NCI-H2227 (cell line): ENCODE measurements around the gene PAN3.

Source experiments
- DNase-seq: peaks from one replicate; lab custom pipeline; 2025; ENCODE audit not compliant: unreplicated experiment; lab: John Stamatoyannopoulos, UW

PAN3 gene

GRCh38 chr13:28299916-28300315 lies 161.6 kb downstream of the PAN3 start:
- no peak for DNase-seq

DNA sequence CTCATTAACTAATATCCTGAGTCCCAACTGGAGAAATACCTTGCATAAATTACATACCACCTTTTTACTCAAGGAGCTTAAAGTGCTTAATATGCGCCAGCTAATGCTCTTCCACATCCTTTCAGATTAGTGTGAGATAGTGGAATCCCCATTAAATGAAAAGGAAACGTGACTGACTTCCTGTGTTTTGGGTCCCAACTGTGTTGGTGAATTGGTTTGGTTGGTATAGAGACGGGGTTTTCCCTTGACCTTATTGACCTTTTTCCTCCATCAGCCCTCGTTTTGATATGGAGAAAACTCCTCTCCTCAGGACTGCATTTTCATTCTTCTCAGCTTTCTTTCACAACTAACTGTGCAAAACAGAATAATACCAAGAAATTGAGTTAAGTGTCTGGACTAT lies 163.5 kb downstream of the PAN3 start:
- no peak for DNase-seq

DNA sequence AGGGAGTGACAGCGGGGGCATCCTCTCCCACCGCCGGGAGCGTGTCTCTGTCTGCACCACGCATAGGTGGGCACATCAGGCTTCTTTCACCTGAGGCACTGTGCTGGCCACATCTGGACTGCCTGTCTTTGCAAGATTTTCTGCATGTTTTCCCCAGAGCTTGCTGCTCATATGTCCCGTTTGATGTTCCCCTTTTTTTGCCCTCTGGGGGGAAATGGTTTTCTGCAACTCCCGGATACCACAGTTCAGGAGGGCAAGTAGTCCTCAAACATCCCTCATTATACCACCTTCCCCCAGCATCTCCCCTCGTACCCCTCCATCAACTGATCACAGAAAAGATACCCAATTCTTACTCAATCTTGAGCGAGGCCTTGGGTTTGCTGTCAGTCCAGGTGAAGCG lies 168.0 kb downstream of the PAN3 start:
- DNase-seq = no peak

DNA sequence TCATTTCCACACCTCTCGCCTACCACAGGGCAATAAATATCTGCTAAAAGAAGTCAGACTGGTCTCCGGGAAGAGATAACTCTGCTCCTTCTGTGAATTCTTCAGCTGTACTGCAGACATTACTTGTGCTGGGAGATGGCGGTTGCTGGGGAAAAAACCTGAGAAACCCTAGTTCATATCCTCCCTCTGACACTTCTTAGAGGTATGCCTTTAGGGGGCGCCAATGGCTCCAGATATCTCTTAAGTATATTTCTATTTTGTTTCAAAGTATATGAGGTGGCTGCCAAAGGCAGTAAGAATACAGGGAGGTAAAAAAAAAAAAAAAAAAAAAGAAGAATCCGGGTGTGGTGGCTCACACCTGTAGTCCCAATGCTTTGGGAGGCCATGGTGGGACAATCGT lies 175.2 kb downstream of the PAN3 start:
- DNase-seq = no peak

DNA sequence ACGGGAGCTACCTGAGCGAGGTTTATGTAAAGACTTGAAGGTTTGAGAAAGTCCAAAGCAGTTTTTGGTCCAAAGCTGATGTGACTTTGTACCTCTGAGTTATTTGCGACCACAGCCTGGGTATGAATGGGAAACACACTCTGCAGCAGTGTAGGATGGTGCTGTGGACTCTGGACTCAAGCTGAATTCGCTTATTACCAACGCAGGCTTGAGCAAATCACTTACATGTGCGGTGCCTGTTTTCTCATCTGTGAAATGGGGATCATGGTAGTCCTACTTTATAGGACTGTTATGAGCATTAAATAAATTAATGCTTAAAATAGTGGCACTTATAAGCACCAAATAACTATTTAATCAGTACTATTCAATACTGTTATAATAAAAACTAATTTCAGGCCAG lies 176.5 kb downstream of the PAN3 start:
- DNase-seq = no peak

- no peak for DNase-seq
These were observed 177.8 kb downstream of the PAN3 start for GRCh38 chr13:28316129-28316528.

DNA sequence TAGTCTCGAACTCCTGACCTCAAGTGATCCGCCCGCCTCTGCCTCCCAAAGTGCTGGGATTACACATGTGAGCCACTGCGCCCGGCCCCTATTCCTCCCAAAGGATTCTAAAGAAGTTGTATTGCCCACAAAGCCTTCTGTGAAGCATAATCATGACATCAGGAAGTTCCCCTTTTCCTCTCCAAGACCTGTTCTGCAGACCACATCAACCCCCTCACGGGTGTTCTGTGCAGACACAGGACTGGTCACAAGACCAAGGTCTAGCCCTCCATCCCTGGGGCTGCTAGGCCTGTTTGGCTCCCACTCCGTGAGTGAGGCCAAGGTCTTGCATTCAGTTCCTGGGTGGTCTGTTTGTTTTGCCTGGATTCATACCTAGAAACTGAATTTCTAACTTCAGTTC lies 178.5 kb downstream of the PAN3 start:
- no peak for DNase-seq

DNA sequence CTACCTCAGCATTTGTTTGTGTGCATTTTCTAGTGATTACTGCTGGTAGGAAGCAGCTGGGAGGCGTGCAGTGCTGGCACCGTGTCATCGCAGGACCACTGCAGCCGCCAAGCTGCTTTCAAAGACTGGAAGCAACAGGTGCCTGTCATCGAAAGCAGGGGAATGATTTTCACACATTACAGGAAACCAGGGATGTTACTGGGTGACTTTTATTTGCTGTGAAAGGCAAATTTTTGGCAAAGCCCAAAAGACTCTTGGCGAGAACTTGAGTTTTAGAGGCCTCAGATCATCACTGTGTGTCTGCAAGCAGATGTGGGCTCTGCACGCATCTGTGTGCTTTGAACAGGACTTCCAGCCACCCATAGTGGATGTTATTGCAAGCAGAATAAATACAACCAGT lies 180.2 kb downstream of the PAN3 start:
- DNase-seq = no peak

DNA sequence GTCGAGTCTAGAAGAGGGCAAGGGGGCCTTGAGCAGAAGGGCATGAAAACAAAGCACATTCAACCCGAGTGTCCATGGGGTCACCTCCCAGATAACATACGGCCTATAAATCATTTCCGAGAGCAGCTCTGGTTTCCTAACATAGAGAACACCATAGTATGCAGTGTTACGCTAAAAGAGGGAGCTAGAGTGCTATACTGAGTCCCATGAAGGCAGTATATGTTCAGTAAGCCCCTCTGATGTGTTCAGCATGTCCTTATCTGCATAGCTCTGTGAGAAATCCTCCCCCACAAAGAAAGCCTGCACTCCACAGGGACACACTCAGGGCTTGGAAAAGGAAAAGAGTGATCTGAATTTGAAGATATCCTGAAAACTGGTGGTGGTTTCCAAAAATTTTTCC lies 181.2 kb downstream of the PAN3 start:
- DNase-seq = no peak

- no peak for DNase-seq
These were observed 181.9 kb downstream of the PAN3 start for GRCh38 chr13:28320209-28320608.

GRCh38 chr13:28320884-28321574 lies 182.7 kb downstream of the PAN3 start:
- DNase-seq = no peak

- DNase-seq = no peak
These were observed 183.4 kb downstream of the PAN3 start for GRCh38 chr13:28321756-28322155.

DNA sequence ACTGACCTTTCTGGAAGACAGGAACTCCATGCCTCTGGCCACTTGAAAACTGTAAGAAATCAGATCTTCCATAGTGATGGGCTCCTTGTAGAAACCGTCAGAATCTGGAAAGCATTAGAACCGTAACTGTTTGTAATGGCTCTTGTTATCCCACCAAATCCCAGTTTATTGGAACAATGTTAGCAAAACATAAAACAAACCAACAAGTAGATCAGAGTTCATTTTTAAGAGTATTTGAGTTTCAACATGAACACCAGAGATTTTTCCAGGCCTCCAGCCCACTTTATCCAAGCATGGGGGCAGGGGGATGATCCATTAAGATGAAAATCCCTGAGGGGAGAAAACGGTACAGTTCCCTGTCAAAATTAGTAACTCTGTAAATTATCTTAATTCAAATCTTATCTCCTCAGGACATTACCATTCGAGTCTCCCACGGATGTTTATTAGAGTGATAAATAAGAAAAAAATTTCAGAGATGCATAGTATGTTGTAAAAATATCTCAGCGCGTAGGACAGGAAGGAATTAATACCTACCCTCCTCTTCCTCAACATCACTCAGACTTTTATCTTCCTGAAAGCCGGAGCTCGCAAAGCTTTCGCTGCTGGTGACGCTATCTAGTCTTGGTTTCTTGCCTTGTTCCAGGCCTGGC lies 184.0 kb downstream of the PAN3 start:
- DNase-seq = no peak

GRCh38 chr13:28324181-28324789 lies 185.9 kb downstream of the PAN3 start:
- peak; percentile 1 for DNase-seq

DNA sequence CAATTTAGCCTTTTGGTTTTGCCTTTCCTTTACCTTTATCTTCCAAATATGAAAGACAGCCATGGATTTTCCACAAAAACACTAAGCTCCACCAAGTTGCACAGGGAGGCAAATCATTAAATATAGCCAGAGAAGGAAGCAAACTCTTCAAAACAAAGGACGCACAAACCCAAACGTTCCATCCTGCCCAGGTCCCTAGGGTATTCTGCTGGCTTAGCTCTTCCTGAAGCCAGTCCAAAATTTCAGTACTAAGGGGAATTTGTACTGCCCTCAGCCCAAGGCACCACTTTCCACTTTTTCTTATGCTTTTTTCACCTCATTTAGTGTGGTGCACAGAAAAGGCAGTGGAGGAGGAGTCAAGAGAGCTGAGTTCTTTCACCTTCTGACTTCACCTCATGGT lies 186.7 kb downstream of the PAN3 start:
- no peak for DNase-seq

GRCh38 chr13:28326056-28326455 lies 187.7 kb downstream of the PAN3 start:
- DNase-seq = no peak

- no peak for DNase-seq
These were observed 189.3 kb downstream of the PAN3 start for GRCh38 chr13:28327373-28328270.

GRCh38 chr13:28328271-28328607 lies 189.9 kb downstream of the PAN3 start:
- DNase-seq = no peak

DNA sequence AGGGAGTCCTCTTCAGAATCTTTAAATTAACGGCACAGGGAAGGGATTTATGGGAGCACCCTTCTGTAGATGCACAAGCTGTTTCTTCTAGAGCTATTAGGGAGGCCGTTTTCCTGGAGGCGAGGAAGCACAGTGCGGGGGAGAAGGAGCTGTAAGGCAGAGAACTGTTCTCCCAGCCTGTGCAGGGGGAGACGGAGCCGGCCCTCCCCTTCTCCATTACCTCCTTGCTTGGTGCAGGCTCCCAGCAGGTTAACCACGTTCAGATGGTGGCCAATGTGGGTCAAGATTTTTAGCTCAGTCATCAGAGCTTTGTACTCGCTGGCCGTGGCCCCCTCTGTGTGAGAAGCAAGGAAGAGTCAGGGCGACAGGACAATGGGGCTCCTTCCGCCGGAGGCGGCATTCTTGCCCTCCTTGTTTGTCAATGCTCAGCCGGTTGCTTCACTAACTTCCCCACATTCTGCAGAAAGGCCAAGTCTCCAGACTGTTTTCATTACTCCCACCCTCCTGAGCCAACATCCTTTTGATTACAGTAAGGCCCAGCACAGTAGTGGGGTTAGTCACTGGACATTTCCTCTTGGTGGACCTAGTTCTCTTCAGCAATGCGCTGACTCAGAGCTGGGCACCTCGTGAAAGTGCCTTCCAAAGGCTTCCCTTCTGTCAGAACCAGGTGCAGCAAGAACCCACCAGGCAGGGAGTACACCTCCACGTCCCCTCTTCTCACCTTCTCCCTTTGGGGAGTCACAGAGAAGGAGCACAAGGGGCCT lies 191.2 kb downstream of the PAN3 start:
- no peak for DNase-seq

DNA sequence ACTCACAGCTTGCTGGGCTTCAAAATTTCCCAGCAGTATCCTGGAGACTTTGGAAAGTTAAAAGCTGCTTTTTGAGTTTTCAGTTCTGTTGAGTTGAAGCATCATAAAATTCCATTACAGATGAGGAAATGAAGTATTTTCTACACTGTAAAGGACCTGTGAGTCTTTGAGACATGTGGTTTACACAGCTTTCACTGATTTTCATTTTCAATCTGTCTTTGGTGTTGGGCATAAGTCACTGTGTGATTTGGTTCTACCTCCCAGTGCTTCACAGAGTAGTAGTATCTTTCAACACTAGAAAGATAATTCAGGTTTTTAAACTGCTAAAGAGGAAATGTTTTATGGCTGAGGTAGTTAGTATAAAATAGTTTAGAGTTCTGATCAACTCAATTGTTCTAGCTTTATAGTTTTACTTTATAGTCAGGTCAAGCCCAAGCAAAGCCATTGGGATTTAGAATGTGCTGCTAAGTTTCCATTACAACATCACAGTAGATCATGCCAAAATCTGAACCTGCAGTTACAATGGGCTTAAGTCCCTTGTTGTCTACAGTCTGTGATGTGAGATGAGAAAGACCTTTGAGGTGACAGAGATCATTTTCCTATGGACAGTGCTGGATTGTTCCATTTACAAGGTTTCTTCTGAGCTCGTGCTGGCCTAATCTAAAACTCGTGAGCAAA lies 195.0 kb downstream of the PAN3 start:
- no peak for DNase-seq
